GM12875 (cell line): ENCODE data around the gene SLC27A3.
A peak's percentile ranks its signal among the peaks of the same experiment; 100 is the strongest.

Experiments used
- H3K4me3 ChIP-seq: one replicate; pipeline ENCODE4 v1.5.1; 2011; ENCODE audit warnings: low read depth, low read length, control low read depth
- TF ChIP-seq, protein P1 (sequence below): IDR thresholded peaks from 2 replicates; pipeline ENCODE4 v1.5.1; 2011; ENCODE audit warnings: low read depth, mild to moderate bottlenecking, control low read depth, inconsistent platforms, low read length, moderate library complexity, borderline replicate concordance; ENCODE audit not compliant: insufficient read depth

Gene SLC27A3

DNA sequence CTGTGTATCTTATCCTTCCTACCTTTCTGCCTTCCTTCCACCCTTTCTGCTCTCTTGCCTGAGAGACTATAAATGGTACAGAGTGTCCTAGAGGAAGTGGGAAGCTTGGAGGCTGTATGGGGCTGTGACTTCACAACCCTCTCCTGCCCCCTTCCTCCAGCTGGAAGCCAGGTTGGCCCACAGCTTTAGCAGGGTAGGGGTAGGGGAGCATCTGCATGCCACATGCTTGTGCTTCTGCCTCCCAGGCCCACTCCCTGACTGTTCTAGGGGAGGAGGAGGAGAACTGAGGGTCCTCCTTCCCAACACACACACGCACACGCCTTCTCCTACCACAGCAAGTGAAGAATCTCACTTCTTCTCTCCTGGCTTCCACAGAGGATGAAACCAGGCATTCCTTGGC, 3.9 kb upstream of the SLC27A3 start:
- no peak overlapping the region for H3K4me3 ChIP-seq
- TF ChIP-seq, protein P1, sequence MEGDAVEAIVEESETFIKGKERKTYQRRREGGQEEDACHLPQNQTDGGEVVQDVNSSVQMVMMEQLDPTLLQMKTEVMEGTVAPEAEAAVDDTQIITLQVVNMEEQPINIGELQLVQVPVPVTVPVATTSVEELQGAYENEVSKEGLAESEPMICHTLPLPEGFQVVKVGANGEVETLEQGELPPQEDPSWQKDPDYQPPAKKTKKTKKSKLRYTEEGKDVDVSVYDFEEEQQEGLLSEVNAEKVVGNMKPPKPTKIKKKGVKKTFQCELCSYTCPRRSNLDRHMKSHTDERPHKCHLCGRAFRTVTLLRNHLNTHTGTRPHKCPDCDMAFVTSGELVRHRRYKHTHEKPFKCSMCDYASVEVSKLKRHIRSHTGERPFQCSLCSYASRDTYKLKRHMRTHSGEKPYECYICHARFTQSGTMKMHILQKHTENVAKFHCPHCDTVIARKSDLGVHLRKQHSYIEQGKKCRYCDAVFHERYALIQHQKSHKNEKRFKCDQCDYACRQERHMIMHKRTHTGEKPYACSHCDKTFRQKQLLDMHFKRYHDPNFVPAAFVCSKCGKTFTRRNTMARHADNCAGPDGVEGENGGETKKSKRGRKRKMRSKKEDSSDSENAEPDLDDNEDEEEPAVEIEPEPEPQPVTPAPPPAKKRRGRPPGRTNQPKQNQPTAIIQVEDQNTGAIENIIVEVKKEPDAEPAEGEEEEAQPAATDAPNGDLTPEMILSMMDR: no peak

DNA sequence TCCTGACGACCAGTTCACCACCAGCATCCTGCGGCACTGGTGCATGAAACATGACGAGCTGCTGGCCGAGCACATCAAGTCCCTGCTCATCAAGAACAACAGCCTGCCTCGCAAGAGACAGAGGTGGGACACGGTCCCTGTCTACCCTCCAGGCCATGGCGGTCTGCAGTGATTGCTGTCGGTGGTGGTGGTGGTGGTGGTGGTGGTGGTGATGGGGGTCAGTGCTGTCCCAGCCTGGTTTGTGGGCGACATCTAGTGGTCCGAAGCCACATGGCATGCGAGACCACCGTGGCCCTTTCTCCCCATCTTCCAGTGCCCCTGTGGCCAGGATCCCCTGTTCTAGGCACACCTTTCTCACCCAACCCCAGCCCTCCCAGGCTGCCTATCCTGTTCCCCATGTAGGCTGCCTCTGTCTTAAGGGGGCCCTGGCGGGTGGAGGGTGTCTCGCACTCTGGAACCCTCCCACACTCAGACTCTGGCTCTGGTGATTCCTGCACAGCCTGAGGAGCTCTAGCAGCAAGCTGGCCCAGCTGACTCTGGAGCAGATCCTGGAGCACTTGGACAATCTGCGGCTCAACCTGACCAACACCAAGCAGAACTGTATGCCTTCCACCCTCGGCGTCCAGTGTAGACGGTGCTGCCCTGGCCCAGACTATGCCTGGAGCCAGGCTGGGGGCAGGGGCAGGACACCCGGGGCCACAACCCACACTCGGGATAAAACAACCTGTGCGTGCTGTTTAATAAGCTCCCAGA, 3.2 kb upstream of the SLC27A3 start:
- TF ChIP-seq, protein P1: peak; percentile 53; the same call in 1 of the 2 replicates
- H3K4me3 ChIP-seq: no peak overlapping the region

DNA sequence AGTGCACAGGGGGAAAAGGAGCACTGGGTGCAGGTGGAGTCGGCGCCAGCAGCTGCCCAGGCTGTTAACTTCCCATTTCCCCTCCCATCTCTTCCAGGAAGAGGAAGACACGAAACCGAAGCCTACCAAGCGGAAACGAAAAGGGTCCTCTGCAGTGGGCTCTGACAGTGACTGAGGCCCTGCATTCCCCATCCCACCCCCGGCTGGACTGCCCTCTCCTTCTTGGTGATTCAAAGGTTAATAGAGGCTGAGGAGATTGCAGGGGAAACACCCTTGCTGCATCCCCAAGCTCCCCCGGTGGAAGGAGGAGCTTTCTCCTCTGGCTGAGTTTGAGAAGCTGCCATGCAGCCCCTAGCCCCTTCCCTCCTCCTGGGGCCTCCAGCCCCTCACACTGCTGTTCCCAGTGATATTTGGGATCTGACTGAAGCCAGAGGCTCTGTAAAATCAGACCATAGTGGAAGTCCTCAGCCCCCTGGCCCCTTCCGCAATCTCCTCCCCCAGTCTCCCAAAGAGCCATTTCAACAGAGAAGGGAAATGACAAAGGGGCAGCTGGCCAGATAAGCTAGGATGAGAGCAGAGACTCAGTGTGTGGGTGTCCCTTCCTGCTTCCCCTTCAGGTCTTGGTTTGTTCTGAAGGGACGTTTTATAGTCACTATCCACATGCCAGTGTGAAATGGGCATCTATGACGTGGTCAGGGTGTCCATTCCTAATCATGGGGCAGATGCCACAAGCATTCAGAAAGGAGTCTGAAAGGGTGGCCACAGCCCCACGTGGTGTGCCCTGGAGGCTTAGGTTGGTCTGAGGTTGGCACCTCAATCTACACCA, 1.9 kb upstream of the SLC27A3 start:
- TF ChIP-seq, protein P1: no peak
- no peak overlapping the region for H3K4me3 ChIP-seq

DNA sequence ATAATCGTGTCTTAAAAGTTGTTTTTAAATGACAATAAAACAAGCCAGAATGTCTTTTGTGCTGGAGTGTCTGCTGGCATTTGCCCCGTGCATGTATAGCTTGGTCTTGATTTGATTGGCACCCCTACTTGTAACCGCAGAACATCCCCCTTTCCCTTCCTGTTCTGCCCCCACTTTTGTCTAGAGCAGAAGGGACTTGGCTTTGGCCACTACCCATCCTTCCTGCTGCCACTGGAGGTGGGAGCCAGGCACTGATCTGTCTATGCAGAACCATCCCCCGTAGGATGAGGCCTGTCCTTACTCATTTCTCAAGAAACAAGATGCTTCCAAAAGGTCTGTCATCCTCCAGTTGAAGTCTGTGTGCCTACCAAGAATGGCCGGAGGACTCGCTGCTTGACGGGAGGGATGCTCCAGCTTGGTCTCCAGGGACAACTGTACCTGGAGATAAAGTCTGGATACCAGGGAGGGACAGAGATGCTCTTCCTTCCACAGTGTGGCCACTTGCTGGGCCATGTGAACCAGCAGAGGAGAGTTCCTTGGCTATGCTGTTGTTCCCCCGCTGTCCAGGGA, 1.1 kb upstream of the SLC27A3 start:
- TF ChIP-seq, protein P1: no peak
- no peak overlapping the region for H3K4me3 ChIP-seq

DNA sequence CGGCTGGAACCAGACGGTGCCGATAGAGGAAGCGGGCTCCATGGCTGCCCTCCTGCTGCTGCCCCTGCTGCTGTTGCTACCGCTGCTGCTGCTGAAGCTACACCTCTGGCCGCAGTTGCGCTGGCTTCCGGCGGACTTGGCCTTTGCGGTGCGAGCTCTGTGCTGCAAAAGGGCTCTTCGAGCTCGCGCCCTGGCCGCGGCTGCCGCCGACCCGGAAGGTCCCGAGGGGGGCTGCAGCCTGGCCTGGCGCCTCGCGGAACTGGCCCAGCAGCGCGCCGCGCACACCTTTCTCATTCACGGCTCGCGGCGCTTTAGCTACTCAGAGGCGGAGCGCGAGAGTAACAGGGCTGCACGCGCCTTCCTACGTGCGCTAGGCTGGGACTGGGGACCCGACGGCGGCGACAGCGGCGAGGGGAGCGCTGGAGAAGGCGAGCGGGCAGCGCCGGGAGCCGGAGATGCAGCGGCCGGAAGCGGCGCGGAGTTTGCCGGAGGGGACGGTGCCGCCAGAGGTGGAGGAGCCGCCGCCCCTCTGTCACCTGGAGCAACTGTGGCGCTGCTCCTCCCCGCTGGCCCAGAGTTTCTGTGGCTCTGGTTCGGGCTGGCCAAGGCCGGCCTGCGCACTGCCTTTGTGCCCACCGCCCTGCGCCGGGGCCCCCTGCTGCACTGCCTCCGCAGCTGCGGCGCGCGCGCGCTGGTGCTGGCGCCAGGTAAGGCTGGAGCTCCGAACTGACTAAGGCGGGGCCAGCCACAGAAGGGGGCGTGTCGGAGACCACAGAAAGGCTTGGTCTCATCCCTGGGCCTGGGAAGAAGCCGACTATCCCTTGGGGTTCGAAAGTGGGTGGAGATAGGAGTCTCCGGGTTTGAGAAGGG, 486 bp downstream of the SLC27A3 start:
- TF ChIP-seq, protein P1: 0 out of 2 replicates have a peak, but pooled peaks have one; percentile 8
- H3K4me3 ChIP-seq: peak overlapping the region; percentile 70

DNA sequence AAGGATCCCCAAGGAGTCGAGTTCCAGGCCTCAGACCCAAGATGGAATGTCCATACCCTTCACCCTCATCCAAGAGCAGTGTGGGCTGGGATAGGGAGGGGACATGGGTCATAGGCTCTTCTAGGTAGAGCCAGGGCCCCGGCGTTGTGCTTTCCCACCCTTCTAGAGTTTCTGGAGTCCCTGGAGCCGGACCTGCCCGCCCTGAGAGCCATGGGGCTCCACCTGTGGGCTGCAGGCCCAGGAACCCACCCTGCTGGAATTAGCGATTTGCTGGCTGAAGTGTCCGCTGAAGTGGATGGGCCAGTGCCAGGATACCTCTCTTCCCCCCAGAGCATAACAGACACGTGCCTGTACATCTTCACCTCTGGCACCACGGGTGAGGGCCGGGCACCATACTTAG, 1.1 kb downstream of the SLC27A3 start:
- TF ChIP-seq, protein P1: no peak
- peak overlapping the region; percentile 70 for H3K4me3 ChIP-seq
